HG03025 (cell line): Measurements from ENCODE around the gene TWNK.
"Not testable (repeated sequence)": the region's sequence is repeated elsewhere in the genome, so short reads cannot be mapped to it uniquely, and the experiment has no call there.

Experiments
- ATAC-seq: cut with Tn5 transposase; IDR thresholded peaks from one replicate; pipeline ENCODE4 v1.9.1; 2021; ENCODE audit warnings: mild to moderate bottlenecking, moderate library complexity; ENCODE audit not compliant: unreplicated experiment, low FRiP score

Gene TWNK

DNA sequence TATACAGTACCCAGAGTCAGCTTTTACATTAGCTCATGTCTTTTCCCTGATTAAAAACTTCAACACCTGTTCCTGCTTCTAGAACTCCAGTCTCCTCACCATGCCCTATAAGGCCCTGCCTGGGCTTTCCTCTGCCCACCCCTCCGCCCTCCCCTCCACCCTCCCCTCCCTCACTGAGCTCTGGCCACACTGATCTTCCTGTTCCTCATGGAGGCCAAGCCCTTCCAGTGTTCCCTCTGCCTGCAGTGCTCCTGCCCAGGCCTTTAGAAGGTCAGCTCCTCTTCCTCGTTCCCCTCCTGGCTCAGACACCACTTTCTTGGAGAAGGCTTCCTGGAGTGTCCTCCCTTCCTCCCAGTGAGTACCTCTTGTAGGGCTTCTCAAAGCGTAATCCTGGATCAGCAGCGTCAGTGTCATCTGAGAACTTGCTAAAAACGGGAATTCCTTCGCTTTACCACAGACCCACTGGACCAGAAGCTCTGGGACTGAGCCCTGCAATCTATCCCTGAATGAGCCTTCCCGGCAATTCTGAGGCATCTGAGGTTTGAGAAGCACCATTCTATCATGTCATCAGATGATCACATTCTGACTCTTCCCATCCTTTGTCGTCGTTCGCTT, 39.9 kb downstream of the TWNK start:
- ATAC-seq, result no peak

DNA sequence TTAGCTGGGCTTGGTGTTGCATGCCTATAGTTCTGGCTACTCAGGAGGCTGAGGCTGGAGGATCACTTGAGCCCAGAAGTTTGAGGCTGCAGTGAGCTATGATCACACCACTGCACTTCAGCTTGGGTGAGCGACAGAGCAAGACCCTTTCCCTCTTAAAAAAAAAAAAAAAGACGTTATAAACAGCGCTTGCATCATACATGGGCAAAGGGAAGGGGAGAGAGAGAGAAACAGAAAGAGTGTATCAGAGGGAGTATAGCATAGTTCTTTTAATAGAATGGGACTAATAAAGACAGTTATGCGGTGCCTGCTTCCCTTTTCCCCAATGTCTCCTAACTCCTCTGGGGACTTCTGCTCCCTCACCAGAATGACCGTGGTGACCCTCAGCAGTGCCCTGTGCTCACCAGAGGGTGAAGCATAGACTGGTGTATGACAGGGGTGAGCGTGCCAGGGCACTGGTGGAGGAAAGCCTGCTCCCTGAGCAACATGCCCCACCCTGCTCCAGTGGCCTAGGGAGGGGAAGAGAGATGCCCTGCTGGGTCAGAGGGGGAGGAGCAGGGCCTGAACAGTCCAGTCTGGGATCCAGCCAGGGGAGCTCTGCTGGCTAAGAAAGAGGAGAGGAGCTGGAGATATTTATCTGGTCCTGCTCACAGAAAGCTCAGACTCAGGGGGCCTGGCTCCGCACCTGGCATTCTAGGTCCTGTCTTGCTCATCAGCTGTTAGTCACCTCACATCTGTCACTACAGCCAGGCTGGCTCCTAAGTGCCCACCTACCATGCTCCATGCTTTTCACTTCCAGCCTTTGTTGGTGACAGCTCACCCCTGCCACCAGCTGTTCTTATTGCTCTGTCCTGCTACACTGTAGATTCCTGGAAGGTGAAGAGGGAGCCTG, 41.3 kb downstream of the TWNK start:
- no peak for ATAC-seq

DNA sequence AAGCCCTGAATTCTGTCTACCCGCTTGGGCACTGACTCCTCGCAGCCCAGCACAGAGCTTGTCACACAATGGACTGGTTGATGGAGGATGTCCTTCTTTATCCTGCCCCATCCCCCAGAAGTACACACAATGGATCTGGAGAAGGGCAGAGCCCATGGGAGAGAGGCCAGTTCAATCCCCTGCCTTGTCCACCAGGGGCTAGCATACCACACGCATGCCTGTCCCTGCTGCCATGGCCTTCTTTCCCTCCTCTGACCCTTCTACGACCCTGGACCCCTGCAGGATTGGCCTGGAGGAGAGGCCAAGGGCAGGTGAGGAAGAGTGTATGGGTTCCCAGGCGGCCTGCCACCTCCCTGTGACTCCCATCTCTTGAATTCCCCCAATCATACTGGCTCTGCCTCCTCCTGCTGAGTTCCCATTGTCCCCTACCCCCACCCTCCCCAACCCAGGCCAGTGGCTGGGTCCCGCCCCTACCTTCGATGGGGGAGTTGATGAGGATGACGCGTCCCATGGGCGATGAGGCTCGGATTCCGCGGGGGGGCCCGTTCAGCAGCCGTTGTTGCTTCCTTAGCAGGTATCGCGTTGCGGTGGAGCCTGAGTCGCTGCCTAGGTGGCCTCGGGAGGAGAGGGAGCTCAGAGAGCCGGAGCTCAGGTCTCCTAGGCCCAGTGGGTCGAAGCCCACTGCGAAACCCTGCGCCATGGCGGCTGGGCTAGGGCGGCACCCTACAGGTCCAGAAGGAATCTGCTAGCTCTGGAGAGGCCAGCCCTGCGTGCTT, 42.4 kb downstream of the TWNK start:
- no peak for ATAC-seq

DNA sequence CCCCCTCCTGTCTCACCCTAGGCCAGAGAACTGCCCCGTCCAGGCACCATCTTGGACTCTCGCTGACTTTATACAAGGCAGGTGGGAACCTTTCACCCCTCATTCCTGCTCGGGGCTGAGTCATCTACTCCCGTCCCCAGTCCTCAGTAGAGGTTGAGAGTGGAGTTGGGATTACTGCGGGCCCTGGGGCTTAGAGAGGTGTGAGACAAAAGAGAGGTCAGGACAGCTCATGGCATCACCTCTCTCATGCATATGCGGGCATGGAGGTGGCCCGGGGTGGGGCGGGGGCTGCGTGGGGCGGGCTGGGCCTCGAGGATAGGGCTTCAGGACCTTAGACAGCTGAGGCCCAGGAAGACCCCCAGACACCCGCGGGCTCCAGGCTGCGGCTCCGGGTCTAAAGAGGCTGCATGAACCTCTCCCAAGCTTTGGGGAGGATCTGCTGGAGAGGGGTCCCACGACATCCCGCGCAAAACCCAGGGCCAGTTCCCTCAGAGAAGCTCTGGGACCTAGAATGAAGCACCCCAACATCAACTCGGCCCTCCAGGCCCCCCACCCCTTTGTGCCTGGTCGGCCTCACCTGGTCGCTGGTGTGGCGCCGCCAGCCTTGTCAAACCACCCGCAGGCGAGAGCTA, 43.3 kb downstream of the TWNK start:
- ATAC-seq, result no peak

DNA sequence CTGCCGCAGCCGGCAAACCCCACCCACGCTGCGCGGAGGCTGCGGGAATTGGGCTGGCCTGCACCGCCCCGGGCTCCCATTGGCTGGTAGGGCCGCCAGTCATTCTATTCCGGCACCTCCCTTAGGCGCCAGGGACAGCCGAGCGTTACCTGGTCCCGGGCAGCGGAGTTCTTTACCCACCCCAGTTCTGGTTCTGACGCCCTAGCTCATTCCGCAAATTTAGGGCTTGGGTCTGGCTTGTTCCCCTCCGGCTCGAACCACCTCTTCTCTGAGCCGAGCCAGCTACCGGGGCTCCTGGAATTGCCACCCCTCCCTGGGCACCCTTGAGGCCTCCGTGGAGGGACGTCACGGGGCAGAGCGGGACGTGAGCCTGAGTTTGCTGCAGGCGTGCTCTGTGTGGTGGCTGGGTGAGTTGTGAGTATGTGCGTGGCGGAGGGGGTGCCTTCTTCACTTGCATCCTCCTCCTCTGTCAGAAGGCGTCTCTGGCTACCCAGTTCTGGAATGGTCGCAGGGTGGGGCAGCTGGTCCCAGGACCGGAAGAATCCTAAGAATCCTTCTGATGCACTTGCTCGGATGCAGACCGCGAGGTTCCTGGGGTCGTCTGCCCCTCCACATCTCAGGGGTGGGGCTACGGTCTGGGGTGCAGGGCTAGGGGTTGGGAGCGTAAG, 43.9 kb downstream of the TWNK start, which contains the start of the genes PDZD7 and SFXN3:
PDZD7 (minus strand) TSS at position 2 of the 668 bp plus-strand sequence. CDS start 910 bp downstream, outside the sequence.
SFXN3 (plus strand) TSS at position 107 of the 668 bp plus-strand sequence. CDS start 3,461 bp downstream, outside the sequence.
- peak; percentile 81 for ATAC-seq

DNA sequence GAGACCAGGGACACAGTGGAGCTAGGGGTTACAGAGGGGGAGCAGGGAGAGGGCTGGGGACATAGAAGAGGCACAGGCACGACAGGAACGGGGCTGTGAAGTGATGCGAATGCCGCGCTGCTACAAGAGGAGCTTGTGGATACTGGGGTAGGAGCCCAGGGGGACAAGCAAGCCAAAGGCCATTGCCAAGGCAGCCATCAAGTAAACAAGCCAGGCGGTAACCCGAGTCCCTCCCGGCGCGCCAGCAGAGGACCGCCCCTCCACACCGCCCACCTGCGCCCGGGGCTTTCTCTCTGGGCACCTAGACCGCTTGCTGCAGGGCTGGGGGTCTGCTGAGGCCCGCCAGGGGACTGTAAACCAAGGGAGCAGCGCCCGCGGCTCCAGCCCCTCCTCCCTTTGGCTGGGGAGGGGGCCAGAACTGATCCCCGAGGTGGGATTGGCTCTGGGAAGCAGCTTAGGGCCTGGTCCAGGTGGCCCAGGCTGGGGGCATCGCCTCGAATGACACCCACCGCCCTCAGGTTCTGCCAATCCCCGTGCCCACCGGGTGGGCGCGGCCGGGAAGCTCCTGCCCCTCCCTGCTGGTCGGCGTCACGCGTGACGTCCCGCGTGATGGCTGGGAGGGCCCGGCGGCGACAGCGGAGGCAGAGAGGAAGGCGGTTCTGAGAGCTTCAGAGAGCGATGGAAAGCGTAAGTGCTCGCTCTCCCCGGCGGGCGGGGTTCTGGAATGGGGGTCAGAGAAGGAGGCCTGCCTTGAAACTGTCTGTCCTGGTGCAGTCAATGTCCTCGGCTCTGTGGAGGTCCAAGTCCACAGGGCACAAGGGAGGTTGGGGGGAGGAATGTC, 44.7 kb downstream of the TWNK start:
- no peak for ATAC-seq

DNA sequence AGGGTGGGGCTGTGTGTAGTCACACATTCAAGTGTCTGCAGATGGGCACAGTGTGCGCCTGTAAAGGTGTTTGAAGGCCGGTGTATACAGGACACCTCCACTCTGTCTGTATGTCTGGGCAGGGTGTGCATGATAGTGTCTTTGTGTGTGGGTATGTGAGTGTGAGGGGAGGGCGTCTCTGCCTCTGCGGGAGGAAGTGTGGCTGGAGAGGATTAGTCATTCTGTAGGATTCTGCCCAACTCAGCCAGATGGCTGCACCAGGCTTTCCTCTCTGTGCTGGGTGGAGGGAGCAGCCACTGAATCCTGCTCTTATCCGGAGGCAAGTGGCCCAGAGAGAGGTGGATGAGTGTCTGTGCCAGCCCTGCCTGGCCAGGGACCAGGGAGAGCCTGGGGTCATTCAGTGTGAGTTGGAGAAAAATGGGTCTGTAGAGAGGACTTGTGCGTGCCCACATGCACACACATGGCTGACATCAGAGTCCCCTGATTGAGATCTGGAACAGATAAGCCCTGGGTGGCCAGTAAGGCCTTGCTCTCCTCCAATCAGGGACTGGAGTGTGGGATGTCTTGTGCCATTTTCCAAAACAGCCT, 45.4 kb downstream of the TWNK start:
- no peak for ATAC-seq

DNA sequence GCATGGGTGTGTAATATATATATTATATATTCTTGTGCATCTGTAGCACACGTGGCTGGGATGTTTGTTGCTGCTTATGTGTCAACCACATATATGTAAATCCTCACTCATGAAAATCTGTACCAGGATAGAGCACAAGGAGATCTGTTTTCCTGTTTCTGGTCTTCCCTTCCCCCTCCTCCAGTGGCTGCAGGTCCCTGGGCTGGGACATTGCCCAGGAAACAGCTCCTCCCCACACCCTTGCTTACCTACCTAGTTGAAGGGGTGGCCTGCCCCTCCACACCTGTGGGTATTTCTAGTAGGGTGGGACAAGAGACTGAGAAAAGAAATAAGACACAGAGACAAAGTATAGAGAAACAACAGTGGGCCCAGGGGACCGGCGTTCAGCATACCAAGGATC, 45.9 kb downstream of the TWNK start:
- ATAC-seq, result no peak

DNA sequence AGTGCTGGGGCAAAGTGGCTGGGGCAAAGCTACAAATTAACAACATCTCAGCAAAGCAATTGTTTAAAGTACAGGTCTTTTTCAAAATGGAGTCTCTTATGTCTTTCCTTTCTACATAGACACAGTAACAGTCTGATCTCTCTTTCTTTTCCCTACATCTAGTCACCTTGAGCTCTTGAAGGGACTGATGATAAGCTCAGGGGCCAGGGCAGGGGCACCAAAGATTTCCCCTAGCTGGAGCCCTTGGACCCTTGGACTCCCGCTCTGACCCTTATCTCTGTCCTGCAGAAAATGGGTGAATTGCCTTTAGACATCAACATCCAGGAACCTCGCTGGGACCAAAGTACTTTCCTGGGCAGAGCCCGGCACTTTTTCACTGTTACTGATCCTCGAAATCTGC, 47.1 kb downstream of the TWNK start:
- ATAC-seq, result not testable (repeated sequence)

DNA sequence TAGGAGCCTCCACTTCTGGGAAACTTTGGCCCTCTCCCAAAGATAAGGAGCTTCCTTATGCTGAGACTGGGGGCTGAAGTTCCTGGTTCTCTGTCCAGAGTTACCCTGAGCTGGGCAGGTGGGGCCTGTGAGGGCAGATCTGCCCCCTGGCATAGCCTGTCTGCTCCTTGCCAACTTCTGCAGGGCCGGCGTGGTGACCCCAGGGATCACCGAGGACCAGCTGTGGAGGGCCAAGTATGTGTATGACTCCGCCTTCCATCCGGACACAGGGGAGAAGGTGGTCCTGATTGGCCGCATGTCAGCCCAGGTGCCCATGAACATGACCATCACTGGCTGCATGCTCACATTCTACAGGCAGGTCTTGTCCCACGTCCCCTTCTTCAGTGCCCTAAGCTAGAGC, 48.0 kb downstream of the TWNK start:
- no peak for ATAC-seq

DNA sequence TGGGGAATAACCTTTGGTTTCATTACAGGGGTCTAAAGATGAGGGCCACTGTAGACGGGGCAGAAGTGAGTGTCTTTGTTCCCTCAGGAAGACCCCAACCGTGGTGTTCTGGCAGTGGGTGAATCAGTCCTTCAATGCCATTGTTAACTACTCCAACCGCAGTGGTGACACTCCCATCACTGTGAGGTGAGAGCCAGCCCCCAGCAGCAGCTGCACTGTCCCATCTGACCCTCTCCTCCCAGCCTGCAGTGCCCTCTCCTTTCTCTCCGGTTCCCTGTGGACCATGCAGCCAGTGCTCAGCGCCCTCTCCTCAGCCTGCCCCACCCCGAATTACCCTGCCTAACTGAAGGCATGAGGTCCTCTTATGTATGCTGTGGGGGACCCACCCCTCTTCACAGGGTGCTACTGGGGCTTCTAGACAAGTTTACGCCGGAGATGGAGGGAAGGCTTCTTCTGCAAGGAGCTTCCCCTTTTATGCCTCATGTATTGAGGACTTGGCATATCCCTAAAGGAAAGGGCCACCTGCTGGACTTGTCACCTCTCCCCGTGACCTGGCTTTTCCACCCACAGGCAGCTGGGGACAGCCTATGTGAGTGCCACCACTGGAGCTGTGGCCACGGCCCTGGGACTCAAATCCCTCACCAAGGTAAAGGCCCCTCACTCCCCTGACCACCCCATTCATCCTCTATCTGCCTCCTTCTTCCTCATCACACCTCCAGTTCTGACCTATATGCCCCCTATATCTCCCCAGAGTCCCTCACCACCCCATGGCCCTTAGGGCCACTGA, 48.8 kb downstream of the TWNK start:
- ATAC-seq, result no peak

DNA sequence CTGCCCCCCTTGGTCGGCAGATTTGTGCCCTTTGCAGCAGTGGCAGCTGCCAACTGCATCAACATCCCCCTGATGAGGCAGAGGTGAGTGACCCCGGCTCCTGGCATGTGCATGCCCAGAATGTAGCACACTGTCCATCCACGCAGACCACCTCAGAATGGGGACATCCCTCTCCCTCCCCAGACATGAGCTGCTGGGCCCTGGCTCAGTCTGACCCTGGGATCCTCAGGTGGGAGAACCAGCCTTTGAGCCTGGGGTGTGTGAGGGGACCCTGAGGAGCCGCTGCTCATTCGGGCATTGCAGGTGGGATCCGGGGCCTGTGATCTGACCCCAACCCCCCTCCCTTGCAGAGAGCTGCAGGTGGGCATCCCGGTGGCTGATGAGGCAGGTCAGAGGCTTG, 49.4 kb downstream of the TWNK start:
- ATAC-seq, result no peak

DNA sequence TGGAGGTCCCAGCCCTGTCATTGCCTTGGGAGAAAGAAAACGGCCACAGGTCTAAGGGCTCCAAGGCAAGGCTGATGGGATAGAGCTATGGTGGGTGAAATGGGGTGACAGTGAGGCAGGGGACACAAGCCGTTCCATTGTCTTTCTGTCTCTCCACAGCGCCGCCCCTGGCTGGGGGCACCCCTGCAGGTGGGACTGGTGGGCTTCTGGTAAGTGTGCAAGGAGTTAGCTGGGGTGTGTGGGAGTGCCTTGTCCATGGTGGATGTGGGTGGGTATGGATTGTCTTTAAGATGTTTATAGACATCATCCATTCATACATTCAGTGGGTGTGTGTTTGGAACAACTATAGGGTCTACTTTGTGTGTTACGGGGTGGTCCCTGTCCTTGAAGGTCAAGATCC, 51.1 kb downstream of the TWNK start:
- no peak for ATAC-seq

DNA sequence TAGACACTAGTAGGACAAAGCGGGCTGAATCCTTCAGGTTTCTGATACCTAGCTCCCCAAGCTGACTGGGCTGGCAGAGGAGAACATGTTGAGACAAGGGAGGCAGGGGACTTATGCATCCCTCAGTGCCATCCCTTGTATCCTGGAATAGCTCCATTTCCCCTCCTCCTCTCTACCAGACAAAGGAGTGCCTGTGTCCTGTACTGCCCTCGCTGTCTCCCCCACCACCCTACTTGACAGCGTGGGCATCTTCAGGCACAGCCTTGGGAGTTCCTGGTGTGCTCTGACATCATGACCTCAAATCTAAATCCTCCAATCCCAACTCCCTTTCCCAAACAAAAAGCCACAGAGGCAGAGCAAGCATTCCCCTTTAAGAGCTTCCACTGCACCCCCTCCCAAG, 52.7 kb downstream of the TWNK start:
- ATAC-seq, result no peak

DNA sequence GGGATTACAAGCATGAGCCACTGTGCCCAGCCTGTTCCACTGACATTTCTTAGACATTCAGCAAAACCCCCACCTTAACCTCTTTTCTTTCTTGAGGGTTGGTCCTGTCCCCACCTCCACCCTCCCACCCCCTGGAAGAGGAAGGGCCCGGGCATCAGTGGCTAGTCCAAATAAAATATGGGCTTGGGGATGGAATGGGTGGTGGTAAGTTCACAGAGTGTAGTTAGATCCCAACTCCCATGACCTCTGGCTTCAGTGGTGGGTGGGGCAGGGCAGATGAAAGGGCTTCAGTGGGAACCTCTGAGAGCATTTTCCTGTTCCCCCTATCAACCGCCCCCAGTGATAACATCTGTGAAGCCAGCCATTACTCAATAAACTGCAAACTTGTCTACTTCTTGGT, 53.5 kb downstream of the TWNK start:
- no peak for ATAC-seq

DNA sequence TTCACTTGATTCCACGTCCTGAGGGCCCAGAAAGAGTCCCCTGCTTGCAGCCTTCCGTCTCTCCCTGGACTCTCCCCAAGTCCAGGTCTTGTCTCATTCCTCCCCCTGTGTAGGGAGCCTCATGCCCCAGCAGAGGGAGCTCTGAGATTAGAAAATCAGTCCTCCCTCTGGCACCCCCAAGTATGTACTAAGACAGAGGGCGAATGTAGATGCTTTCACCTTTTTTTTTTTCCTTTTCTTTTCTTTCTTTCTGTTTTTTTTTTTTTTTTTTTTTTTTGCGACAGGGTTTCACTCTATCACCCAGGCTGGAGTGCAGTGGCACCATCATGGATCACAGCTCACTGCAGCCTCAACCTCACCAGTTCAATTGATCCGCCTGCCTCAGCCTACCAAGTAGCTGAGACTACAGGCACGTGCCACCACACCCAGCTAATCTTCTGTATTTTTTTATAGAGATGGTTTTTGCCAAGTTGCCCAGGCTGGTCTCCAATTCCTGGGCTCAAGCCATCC, 54.0 kb downstream of the TWNK start:
- peak; percentile 51 for ATAC-seq

DNA sequence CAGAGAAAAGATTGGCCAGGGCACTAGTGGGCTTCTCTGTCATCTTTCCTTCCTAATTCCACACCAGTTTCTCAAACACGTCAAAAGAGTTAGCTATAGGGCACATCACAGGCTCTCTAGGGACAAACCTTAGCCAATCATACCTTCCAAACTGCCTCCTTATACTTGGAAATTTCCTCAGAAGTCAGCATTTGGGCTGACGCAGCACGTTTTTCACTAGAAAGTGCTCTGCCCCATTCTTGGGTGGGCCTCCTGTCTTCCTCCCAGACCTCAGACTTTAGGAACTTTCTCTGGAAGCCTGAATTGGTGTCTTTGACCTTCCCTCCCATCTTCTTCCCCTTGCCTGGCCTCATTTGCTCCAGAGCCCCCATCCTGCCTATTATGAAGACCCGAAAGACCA, 54.8 kb downstream of the TWNK start:
- ATAC-seq, result no peak
